K562 (cell line): ENCODE results near the gene MAP4K1. TPM values are rescaled to one million over a fixed set of nuclear protein-coding genes. Genes with fewer than 3 reads are reported as not detected.
A peak's percentile ranks its signal among the peaks of the same experiment; 100 is the strongest.

ENCODE experiments used
- BCOR ChIP-seq: fragments of 450-650 bp; IDR thresholded peaks from 2 replicates; pipeline ENCODE4 v1.6.1; 2016
- KLF13 ChIP-seq: fragments of 450-650 bp; IDR thresholded peaks from 2 replicates; pipeline ENCODE4 v1.6.1; 2016; ENCODE audit warnings: missing genetic modification characterization, low read depth, mild to moderate bottlenecking, missing compliant biosample characterization, moderate library complexity, borderline replicate concordance
- MTF1 ChIP-seq: fragments of 250-450 bp; sonication (Bioruptor Pico); IDR thresholded peaks from 2 replicates; pipeline ENCODE4 v1.9.0; 2021; ENCODE audit warnings: moderate library complexity, mild to moderate bottlenecking, inconsistent platforms, borderline replicate concordance
- NCOA2 ChIP-seq, 2 experiments: fragments of 450-650 bp; IDR thresholded peaks; 2 replicates each; pipeline ENCODE4 v1.6.1; 2018; ENCODE audit warnings: mild to moderate bottlenecking in 2 of 2, moderate library complexity in 1 of 2; ENCODE audit not compliant: partially characterized antibody in 2 of 2
- POLR2A ChIP-seq: fragments of 450-650 bp; conservative IDR thresholded peaks from 2 replicates; pipeline ENCODE4 v1.6.1; 2016
- RBM39 ChIP-seq: fragments of 200-400 bp; formaldehyde crosslinking; optimal IDR thresholded peaks from 2 replicates; pipeline ENCODE3; 2018; ENCODE audit warnings: low read depth, low read length
- RUNX1 ChIP-seq: sonication (generic); IDR thresholded peaks from 2 replicates; pipeline ENCODE4 v1.6.1; 2016; ENCODE audit warnings: antibody characterized with exemption, low read depth
- TFAM ChIP-seq: fragments of 250-450 bp; sonication (Bioruptor Pico); conservative IDR thresholded peaks from 2 replicates; pipeline ENCODE4 v1.5.0; 2021; ENCODE audit warnings: mild to moderate bottlenecking, moderate library complexity
- THAP7 ChIP-seq: fragments of 250-450 bp; sonication (Bioruptor Pico); IDR thresholded peaks from 2 replicates; pipeline ENCODE4 v1.5.0; 2021
- ZBTB12 ChIP-seq: fragments of 250-450 bp; sonication (Bioruptor Pico); IDR thresholded peaks from 2 replicates; pipeline ENCODE4 v1.4.0; 2020
- ZBTB7A ChIP-seq: IDR thresholded peaks from 2 replicates; pipeline ENCODE4 v1.6.1; 2011; ENCODE audit warnings: low read depth, mild to moderate bottlenecking, low read length, moderate library complexity, borderline replicate concordance; ENCODE audit not compliant: control insufficient read depth
- ZNF124 ChIP-seq: sonication (generic); formaldehyde crosslinking; IDR thresholded peaks from 2 replicates; pipeline ENCODE4 v1.8.1; 2022; ENCODE audit warnings: missing genetic modification reagents
- ZNF280B ChIP-seq: fragments of 250-450 bp; sonication (Bioruptor Pico); IDR thresholded peaks from 2 replicates; pipeline ENCODE4 v1.5.1; 2021; ENCODE audit warnings: mild to moderate bottlenecking
- ZNF609 ChIP-seq: sonication (generic); formaldehyde crosslinking; IDR thresholded peaks from 2 replicates; pipeline ENCODE4 v1.8.1; 2023; ENCODE audit warnings: missing genetic modification reagents, mild to moderate bottlenecking, borderline replicate concordance
- ZNF740 ChIP-seq, 3 experiments: fragments of 200-800 bp in 1 of 3; sonication (Bioruptor generic) in 1 of 3; sonication (generic) in 1 of 3; formaldehyde crosslinking in 1 of 3; IDR thresholded peaks; 2 replicates each; pipeline versions ENCODE4 v1.6.1 to v1.8.0; 2016 to 2022; ENCODE audit warnings: mild to moderate bottlenecking in 2 of 3, missing compliant biosample characterization in 2 of 3, missing genetic modification characterization in 2 of 3, missing genetic modification reagents in 1 of 3
- polyA plus RNA-seq, 8 experiments: library from polyadenylated mRNA; depleted of rRNA in 4 of 8; stranded (reverse) in 5 of 8; unstranded in 3 of 8; fragments of >200 nt; fragmentation: Nextera tagmentation in 2 of 8; fragmentation: Illumina TruSeq in 1 of 8; extraction: Ambion mirVana in 2 of 8; extraction: Trizol in 1 of 8; gene quantifications; 2 replicates each; pipeline versions ENCODE4 v1.2.1 to v1.2.3, GENCODE V29; 2011 to 2014; ENCODE audit warnings: inconsistent platforms in 1 of 8, missing spikeins in 1 of 8
- total RNA-seq, 7 experiments: library from RNA; depleted of rRNA in 6 of 7; stranded (reverse); fragments of >200 nt in 6 of 7; fragmentation: Illumina TruSeq in 2 of 7; extraction: Trizol in 2 of 7; gene quantifications; 2 replicates each; pipeline versions ENCODE4 v1.2.1 to v1.2.3, GENCODE V29; 2011 to 2021; ENCODE audit warnings: low replicate concordance in 1 of 7

MAP4K1 gene
- total and polyA plus RNA-seq, 9 of the 15 experiments (the other 6 are each of a cell fraction or from before 2014, with no cell fraction given): 0.14 to 3.2 (median 0.73) TPM; not detected in 1

- TF ChIP-seq NCOA2 (IDR thresholded peaks at IDR 0.05; ENCODE audit: partially characterized antibody in 2 of 2) (no peak), POLR2A (no peak), THAP7 (CRISPR knock-in tag) (no peak), RBM39 (no peak), ZNF740 (CRISPR knock-in tag; IDR thresholded peaks at IDR 0.05) (no peak), ZNF740 (tag; IDR thresholded peaks at IDR 0.05) (no peak), ZNF280B (CRISPR knock-in tag) (no peak), ZBTB7A (no peak; the same call in 1 of the 2 replicates), BCOR (peak; percentile 79), TFAM (CRISPR knock-in tag) (no peak), ZBTB12 (CRISPR knock-in tag) (no peak), ZNF609 (CRISPR knock-in tag) (no peak), KLF13 (tag) (no peak), MTF1 (CRISPR knock-in tag) (no peak), ZNF124 (CRISPR knock-in tag) (no peak), RUNX1 (peak; percentile 81; the same call in 1 of the 2 replicates)
Measured at GRCh38 chr19:38557205-38557799, 60.5 kb downstream of the MAP4K1 start (continued).
